GM19239 (cell line): ENCODE data around the gene USF1.

Experiments
- DNase-seq: peaks from one replicate; pipeline ENCODE4 v3.0.0; 2011; ENCODE audit warnings: low spot score; ENCODE audit not compliant: insufficient read length
- FAIRE-seq: peaks from 2 replicates; lab custom pipeline; 2011; peaks lifted over from hg19 to GRCh38; lab: Jason Lieb, UNC

Gene USF1, protein sequence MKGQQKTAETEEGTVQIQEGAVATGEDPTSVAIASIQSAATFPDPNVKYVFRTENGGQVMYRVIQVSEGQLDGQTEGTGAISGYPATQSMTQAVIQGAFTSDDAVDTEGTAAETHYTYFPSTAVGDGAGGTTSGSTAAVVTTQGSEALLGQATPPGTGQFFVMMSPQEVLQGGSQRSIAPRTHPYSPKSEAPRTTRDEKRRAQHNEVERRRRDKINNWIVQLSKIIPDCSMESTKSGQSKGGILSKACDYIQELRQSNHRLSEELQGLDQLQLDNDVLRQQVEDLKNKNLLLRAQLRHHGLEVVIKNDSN

GRCh38 chr1:161045736-161046604 is at the start of gene USF1:
TSS of gene USF1 (minus strand) at chr1:161045977. CDS start at chr1:161043275, 2,702 bp downstream.
- DNase-seq (peak; percentile 70), FAIRE-seq (peak; percentile 89)

DNA sequence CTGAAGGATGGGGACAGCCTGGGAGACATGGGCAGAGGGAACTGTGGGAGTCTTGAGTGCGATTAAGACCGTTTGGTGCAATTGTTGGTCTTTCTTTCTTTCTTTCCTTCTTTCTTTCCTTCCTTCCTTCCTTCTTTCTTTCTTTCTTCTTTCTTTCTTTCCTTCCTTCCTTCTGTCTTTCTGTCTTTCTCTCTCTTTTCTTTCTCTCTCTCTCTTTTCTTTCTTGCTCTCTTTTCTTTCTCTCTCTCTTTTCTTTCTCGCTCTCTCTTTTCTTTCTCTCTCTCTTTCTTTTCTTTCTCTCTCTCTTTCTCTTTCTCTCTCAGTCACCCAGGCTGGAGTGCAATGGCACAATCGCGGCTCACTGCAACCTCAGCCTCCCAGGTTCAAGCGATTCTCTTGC is 49.5 kb upstream of the USF1 start:
- FAIRE-seq (no peak), DNase-seq (no peak)

GRCh38 chr1:161094481-161094880 is 48.7 kb upstream of the USF1 start:
- FAIRE-seq = no peak
- DNase-seq = no peak

GRCh38 chr1:161092621-161093028 is 46.8 kb upstream of the USF1 start:
- FAIRE-seq (no peak), DNase-seq (no peak)

- no peak for DNase-seq
- no peak for FAIRE-seq
Observed at GRCh38 chr1:161091796-161092507, 46.2 kb upstream of the USF1 start.

GRCh38 chr1:161091093-161091492 is 45.3 kb upstream of the USF1 start:
- FAIRE-seq (no peak), DNase-seq (no peak)

DNA sequence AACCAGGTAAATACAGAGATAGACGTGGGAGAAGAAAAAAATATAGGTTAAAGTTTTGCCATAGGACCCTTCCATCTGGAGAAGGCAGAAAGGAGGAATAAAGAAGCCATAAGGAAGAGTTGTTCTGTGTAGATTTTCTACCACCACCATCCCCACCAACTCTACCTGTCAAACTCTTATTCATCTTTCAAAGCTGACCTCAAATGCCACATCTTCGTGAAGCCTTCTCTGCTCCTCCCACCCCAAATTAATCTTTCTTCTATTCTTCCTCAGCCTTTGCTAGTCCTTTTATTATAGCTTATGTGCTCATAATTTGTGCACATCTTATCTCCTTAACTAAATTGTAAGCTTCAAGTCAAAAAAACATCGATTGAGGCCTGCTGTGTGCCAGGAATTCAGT is 44.8 kb upstream of the USF1 start:
- FAIRE-seq = no peak
- no peak for DNase-seq

- FAIRE-seq = no peak
Observed at GRCh38 chr1:161089938-161090337, 44.2 kb upstream of the USF1 start.

GRCh38 chr1:161089251-161089924 is 43.6 kb upstream of the USF1 start, which contains the start of gene NECTIN4:
TSS of gene NECTIN4 (minus strand) at chr1:161089558. CDS start at chr1:161089296, 262 bp downstream.
- DNase-seq = no peak
- FAIRE-seq = no peak

More at GRCh38 chr1:161089938-161090337, 44.2 kb upstream of the USF1 start:
- DNase-seq = no peak

GRCh38 chr1:161088587-161089110 is 42.9 kb upstream of the USF1 start:
- no peak for DNase-seq
- FAIRE-seq = no peak

DNA sequence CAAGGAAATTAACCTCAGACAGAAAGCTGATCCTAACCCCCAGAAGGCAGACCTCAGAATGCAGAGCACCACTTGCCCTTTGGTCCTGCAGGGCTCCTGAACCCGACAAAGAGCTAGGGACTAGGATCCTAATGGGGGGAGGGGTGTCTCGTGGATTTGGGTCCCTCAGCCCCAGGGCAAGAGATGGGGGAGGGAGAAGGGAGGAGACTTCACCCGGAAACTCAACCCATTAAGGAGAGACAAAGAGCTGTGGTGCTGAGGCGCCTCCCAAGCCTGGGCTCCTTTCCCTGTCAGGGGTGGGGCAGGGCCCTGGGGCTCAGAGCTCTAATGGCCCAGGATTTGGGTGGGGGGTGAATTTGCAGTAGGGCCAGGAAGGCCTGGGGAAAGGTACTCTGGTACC is 40.7 kb upstream of the USF1 start:
- DNase-seq (no peak), FAIRE-seq (no peak)

GRCh38 chr1:161085165-161085564 is 39.4 kb upstream of the USF1 start:
- no peak for DNase-seq
- FAIRE-seq = no peak

- FAIRE-seq (no peak), DNase-seq (no peak)
Observed at GRCh38 chr1:161084597-161084988, 38.8 kb upstream of the USF1 start.

DNA sequence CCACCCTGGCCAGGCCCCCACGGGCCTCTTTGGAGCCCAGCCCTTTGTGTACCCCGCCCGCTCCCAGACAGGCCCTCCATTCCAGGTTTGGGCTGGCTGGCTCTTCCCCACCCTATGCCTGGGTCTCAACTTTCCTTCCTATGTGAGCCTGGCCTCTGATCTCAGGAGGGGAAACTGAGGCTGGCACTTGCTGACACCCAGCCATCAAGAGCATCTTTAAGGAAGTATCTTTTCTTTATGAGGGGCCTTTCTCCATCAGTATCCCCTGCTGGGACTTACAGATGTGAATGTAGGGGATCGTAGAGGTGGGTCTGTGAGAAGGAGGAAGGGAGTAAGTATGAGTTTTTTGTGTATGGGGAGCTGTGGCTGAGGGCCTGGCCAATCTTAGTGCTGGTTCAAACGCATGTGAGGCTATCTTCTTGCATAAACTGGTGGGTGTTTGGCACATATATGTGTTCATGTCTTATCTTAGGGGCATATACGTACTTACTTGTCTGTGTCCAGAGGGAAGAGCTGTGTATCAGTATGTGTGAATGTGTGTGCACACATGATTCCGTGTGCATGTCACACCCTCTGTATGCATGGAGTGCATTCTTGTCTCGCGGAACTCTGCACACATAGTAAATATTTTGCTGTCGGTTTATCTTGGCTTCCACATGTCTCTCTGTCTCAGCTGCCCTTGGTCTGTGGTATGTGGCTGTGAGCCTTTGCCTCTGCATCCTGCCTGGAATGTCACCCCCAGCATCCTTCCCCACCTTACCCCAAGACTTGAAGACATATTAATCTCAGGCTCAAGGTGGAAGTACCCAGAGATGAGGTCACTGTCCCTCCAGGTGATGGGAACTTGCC is 38.2 kb upstream of the USF1 start:
- FAIRE-seq = no peak

GRCh38 chr1:161082996-161083747 is 37.4 kb upstream of the USF1 start:
- DNase-seq (no peak), FAIRE-seq (no peak)

More for the DNA sequence above, 38.2 kb upstream of the USF1 start:
- no peak for DNase-seq

DNA sequence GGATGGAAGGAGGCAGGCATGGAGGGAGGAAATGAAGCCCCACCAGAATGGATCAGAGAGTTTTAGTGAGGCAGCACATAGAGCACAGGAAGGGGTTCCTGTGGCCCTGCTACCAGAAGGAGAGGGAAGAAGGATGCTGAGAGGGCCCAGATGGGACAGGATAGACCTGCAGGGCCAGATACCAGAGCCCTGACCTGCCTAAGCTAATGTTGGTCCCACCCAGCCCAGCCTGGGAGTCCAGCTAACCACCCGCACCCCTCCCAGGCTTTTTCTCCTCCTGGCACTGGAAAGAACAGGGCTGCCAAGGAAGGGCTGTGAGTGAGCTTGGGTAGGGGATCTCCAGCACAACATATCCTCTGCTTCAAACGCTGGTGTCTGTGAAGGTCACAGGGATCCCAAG is 36.7 kb upstream of the USF1 start:
- no peak for FAIRE-seq
- no peak for DNase-seq

DNA sequence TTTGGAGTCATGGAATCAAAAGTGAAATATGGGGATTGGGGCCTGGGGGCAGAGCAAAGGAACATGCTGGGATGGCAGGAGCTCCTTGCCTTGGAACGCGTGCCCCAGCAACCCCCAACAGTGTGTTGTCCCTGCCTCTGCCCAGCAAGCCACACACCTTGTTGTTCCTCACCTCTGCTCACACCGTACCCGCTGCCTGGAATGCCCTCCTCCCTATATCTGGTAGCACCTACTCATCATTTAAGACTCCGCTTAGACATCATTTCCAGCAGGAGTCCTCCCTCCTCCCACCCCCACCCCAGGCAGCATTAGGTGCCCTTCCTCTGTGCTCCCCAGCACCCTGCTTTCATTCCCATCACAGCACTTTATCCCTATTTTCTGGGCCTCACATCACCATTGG is 35.7 kb upstream of the USF1 start:
- DNase-seq (no peak), FAIRE-seq (no peak)
